Measurements from ENCODE around the gene SLC22A15. TPM values are rescaled to one million over a fixed set of nuclear protein-coding genes. Genes with fewer than 3 reads are reported as not detected.
A peak's percentile ranks its signal among the peaks of the same experiment; 100 is the strongest.
"Not testable (repeated sequence)": the region's sequence is repeated elsewhere in the genome, so short reads cannot be mapped to it uniquely, and the experiment has no call there.

Gene SLC22A15
- total RNA-seq, 1 donor from 2014 or later, result 5.6 TPM

- no peaks in the 10 kb centered on the region for H3K9me3 ChIP-seq
- no peaks in the 10 kb centered on the region for H3K4me1 ChIP-seq
- H3K4me3 ChIP-seq, result no peak overlapping the region
- no peaks in the 10 kb centered on the region for H3K36me3 ChIP-seq
- DNase-seq (ENCODE audit: low spot score in 2 of 2), result no peak
- intact Hi-C loops (cut with DNase I), result no loop called here
- TF ChIP-seq, protein P1, sequence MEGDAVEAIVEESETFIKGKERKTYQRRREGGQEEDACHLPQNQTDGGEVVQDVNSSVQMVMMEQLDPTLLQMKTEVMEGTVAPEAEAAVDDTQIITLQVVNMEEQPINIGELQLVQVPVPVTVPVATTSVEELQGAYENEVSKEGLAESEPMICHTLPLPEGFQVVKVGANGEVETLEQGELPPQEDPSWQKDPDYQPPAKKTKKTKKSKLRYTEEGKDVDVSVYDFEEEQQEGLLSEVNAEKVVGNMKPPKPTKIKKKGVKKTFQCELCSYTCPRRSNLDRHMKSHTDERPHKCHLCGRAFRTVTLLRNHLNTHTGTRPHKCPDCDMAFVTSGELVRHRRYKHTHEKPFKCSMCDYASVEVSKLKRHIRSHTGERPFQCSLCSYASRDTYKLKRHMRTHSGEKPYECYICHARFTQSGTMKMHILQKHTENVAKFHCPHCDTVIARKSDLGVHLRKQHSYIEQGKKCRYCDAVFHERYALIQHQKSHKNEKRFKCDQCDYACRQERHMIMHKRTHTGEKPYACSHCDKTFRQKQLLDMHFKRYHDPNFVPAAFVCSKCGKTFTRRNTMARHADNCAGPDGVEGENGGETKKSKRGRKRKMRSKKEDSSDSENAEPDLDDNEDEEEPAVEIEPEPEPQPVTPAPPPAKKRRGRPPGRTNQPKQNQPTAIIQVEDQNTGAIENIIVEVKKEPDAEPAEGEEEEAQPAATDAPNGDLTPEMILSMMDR (IDR thresholded peaks at IDR 0.05), result no peak
- no peak overlapping the region for H3K27ac ChIP-seq
- H3K27me3 ChIP-seq, result no peaks in the 10 kb centered on the region
These were observed 21.1 kb upstream of the SLC22A15 start for GRCh38 chr1:115955228-115955627.

GRCh38 chr1:115958866-115959265, 17.4 kb upstream of the SLC22A15 start:
- H3K36me3 ChIP-seq, result no peaks in the 10 kb centered on the region
- no peaks in the 10 kb centered on the region for H3K4me1 ChIP-seq
- no peak for DNase-seq (ENCODE audit: low spot score in 2 of 2)
- no peaks in the 10 kb centered on the region for H3K27me3 ChIP-seq
- no peak overlapping the region for H3K27ac ChIP-seq
- no peak overlapping the region for H3K4me3 ChIP-seq
- no peaks in the 10 kb centered on the region for H3K9me3 ChIP-seq
- TF ChIP-seq, protein P1 (IDR thresholded peaks at IDR 0.05), result no peak
- intact Hi-C loops (cut with DNase I), result no loop called here

GRCh38 chr1:115969509-115969908, 6.8 kb upstream of the SLC22A15 start:
- DNase-seq (ENCODE audit: low spot score in 2 of 2), result no peak
- intact Hi-C loops (cut with DNase I), result no loop called here
- no peaks in the 10 kb centered on the region for H3K4me1 ChIP-seq
- H3K36me3 ChIP-seq, result no peaks in the 10 kb centered on the region
- TF ChIP-seq, protein P1 (IDR thresholded peaks at IDR 0.05), result no peak
- no peaks in the 10 kb centered on the region for H3K9me3 ChIP-seq
- no peak overlapping the region for H3K4me3 ChIP-seq
- no peaks in the 10 kb centered on the region for H3K27me3 ChIP-seq
- H3K27ac ChIP-seq, result no peak overlapping the region

DNA sequence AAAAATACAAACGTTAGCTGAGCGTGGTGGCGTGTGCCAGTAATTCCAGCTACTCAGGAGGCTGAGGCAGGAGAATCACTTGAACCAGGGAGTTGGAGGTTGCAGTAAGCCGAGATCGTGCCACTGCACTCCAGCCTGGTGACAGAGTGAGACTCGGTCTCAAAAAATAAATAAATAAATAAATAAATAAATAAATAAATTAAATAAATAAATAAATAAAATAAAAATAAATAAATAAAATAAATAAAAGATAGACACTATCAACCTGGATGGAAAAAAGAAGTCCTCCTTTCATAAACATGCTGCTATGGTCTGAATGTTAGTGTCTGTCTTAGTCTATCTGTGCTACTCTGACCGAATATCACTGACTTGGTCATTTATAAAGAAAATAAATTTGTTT, 4.5 kb upstream of the SLC22A15 start:
- H3K36me3 ChIP-seq; H3K4me1 ChIP-seq; H3K9me3 ChIP-seq; H3K27me3 ChIP-seq; H3K27ac ChIP-seq; H3K4me3 ChIP-seq; DNase-seq (ENCODE audit: low spot score in 2 of 2): not testable (repeated sequence)
- intact Hi-C loops (cut with DNase I), result loop anchor here (10.0 kb wide), 1 partner anchor 837 kb away; no protein-coding TSS in a partner anchor

DNA sequence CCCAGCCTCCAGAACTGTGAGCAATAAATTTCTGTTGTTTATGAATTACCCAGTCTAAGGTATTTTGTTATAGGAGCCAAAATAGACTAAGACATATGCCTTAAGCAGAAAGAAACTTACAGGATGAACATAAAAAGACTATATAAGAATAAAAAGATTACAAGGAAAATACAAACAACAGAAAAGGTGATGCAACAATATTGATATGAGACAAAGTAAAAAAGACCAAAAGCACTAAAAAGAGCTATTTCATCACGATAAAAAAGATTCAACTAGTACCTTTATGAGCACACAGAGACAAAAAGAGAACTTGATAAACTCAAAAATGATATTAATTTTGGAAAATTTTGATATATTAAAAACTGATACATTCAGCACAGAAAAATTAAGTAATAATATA, 3.2 kb upstream of the SLC22A15 start:
- no peaks in the 10 kb centered on the region for H3K9me3 ChIP-seq
- H3K4me3 ChIP-seq, result no peak overlapping the region
- intact Hi-C loops (cut with DNase I), result loop anchor here (10.0 kb wide), 1 partner anchor 838 kb away; no protein-coding TSS in a partner anchor
- no peak overlapping the region for H3K27ac ChIP-seq
- no peaks in the 10 kb centered on the region for H3K36me3 ChIP-seq
- TF ChIP-seq, protein P1 (IDR thresholded peaks at IDR 0.05), result no peak
- H3K27me3 ChIP-seq, result no peaks in the 10 kb centered on the region
- DNase-seq (ENCODE audit: low spot score in 2 of 2), result no peak
- H3K4me1 ChIP-seq, result no peaks in the 10 kb centered on the region

DNA sequence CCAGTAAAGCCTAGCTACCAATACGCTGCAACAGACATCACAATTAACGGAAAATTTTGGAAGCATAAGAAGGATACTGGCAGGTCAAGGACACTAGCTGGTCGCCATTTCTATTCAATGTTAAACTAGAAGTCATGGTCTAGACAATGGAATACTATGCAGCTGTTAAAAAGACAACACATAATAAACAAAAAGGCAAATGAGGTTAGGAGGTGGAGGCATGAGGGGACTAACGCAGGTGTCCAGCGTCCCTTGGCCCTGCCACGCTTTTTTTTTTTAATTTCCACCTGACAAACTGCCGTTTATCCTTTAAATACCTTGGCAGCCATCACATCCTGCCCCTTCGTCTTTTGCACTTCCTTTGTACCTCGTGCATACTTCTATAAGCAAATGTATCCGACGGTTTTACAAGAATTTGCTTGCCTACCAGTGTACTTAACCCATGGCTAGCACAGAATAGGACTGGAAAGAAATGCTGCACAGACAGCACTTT, 698 bp upstream of the SLC22A15 start:
- H3K27me3 ChIP-seq, result no peaks in the 10 kb centered on the region
- peak overlapping the region; percentile 53 to 79 for H3K27ac ChIP-seq
- H3K36me3 ChIP-seq, result no peaks in the 10 kb centered on the region
- DNase-seq (ENCODE audit: low spot score in 2 of 2), result no peak
- no peaks in the 10 kb centered on the region for H3K4me1 ChIP-seq
- intact Hi-C loops (cut with DNase I), result loop anchor here (5.0 to 10.0 kb wide), 2 partner anchors 841 to 1147 kb away; partner anchors contain the start of gene TRIM45
- H3K9me3 ChIP-seq, result no peaks in the 10 kb centered on the region
- H3K4me3 ChIP-seq, result peak overlapping the region; percentile 83 to 94
- TF ChIP-seq, protein P1 (IDR thresholded peaks at IDR 0.05), result no peak
